Measurements from ENCODE around the gene FOXRED1.

FOXRED1 gene

DNA sequence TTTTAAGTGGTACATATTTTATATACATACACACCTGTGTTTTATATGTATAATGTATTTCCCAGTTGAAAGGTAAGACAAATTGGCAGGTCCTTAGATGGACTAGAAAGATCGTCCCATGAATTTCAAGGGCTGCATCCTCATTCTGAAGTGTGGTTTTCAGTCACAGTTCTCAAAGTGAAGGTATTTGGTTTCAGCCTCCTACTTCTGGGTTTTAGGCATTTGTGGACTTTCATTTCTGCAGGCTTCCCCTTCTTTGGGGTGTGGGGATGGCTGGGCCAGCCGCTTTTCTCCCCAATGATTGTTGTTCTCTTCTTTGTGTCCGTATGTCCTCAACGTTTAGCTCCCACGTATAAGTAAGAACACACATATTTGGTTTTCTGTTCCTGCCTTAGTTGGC lies 44.9 kb downstream of the FOXRED1 start:
- DNase-seq = no peak

DNA sequence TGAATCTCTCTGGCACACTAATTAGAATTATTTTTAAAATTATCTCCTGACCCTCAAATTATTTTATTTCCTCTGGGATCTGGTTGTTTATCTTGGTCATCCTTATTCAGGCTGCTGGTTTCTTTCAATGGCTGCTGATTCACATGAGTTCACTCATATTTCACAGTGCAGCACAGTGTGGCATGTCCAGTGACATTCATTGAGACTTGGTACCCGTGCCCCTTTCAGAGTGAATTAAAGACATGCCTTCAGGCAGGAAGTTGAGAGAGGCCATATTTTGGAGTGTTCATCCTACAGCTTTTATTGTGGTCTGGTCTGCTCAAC lies 48.4 kb downstream of the FOXRED1 start:
- no peak for DNase-seq

DNA sequence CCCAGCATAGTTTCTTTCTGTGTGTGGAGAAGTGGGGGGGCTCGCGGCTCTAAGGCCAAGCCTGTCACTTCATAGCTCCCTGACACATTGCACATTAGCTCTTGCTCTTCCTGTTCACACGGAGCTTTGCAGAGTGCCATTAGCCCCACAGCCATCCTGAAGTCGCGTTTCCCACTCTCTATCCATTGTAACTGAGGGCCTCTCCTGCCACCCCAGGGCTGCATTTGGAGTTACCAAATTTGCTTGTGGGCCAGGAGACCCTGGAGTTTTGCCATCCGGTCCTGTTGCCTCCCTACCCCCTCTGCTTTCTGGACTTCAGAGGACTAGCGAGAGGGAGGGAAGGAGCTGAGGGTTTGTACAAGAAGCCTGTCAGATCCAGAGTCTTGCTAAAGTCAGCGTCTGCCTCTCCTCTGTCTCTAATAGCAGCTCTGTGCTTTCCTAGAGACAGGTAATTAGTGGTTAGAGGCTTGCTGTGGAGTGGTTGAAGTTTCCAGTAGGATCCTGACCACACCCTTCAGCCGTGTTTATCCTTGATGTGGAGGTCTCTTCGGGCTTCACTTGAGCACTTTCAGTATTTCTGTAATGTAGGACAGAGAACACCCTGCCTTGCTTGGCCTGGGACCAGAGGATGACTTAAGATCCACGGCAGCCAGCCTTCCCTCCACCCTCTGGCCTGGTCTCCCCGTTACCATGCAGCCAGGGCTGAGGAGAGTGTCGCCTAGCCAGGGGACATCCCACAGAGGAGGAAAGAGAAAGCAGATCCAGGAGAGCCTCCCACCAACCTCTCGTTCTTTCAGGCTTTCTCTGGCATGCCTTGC lies 49.0 kb downstream of the FOXRED1 start:
- DNase-seq = no peak

DNA sequence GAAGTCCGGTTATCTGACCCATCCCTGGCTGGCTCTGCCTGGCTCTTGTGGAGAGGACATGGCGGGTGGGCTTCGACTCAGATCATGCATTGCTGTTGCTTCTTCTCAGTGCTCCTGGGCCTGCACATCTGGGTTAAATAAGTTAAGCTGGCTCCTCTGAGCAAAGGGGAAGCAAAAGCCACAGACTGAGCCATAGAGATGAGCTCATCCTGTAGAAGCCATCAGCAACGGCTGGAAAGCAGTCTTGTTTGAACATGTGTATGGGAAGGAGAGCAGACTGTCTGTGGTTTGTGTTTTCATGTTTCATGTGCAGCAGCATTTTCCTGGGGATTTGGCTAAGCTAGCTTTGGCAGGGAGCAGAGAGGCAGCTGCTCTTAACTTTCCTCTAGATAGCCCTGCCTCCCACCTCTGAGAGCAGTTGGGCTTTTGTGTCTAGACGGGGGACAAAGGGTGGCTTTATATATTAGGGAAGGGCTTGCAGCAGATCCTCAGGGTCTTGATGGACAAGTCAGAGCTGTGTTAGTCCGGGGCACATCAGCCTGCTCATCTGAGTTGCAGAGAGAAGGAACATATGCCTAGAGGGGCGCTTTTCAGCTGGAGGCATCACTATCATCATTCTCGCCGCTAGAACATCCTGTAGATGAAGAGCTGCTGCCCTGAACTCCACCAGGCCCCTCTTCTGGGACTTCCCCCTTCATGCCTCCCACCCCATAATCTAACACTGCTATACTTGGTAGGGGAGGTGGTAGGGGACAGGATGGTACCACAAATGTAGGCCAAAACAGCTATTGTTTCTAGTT lies 49.8 kb downstream of the FOXRED1 start:
- DNase-seq = no peak

DNA sequence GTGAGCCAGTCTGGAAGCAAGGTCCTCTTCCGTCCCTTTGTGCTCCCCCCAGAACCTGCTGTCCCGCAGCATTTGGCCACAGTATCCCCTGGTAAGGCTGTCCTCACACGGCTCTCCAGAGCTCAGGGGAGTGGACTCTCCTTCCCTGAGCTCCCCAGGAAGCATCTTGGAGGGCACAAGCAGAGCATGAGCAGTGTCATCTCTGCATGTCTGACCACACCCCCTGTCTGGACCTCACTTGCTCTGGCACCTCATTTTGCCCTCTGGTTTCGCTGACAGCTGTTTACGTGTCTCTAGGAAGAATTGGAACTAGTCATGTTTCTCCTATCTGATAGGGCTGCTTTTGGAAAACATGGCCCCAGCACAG lies 50.4 kb downstream of the FOXRED1 start:
- no peak for DNase-seq

DNA sequence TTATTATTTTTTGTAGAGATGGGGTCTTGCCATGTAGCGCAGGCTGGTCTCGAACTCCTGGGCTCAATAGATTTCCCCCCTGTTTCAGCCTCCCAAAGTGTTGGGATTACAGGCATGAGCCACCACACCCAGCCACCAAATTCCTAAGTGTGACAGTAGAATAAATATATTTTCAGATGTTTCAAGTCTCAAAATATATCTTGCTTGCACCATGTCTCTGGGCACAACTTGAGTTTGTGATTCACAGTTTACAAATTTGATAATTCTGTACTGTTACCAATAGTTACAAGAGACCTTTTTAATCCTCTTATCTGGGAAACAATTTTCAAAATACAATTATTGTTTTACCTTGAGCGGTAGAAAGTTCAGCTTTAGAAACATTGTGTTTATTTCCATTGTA lies 54.0 kb downstream of the FOXRED1 start:
- no peak for DNase-seq

DNA sequence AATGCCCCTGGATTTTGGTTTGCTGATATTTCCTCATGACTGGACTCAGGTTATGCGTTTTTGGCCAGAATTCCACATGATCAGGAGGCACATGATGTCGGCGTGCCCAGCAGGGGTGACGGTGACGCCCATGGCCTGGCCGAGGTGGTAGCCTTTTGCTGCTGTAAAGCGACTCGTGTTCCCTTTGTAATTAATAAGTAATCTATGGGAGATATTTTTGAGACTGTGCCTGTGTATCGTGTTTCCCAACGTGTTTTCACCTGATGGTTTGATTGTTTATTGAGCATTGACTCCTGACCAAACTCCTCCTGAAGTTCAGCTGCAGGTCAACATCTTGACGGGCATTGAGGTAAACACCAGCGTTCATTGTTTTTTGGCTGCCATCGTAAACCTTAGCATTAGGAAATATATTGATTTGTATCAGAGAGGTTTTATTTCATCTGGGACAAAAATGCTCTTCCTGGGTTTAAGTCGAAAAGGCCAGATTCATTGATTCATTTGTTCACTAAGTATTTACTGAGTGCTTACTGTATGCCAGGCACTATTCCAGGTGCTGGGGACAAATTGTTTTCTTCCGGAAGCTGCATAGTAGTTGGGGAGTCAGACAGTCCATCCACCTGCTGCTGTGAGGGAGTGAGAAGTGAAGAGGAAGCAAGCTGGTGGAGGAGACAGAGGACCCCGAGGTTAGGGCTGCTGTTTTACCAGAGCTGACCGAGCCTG lies 58.5 kb downstream of the FOXRED1 start:
- DNase-seq = no peak

All from NCI-H2081 (cell line).